PC-9 (cell line): Measurements from ENCODE around the gene ICAM2.

ENCODE experiments used
- CTCF ChIP-seq: fragments of 200-600 bp; sonication (generic); conservative IDR thresholded peaks from 2 replicates; pipeline ENCODE4 v1.6.1; 2017; ENCODE audit warnings: mixed run types, antibody characterized with exemption, mild to moderate bottlenecking, moderate library complexity
- EZH2 ChIP-seq: fragments of 200-600 bp; sonication (generic); IDR thresholded peaks from 2 replicates; pipeline ENCODE4 v1.8.0; 2017; ENCODE audit warnings: antibody characterized with exemption, low read depth

GRCh38 chr17:64024781-64025731 lies 4.6 kb upstream of the ICAM2 start:
- TF ChIP-seq CTCF (no peak), EZH2 (no peak)
